Transverse colon (tissue), 4 donors: ENCODE measurements around the gene USP6.

Experiments used
- CTCF ChIP-seq, 5 experiments: fragments of 200-600 bp in 3 of 5; fragments of 450-650 bp in 2 of 5; sonication (generic) in 3 of 5; IDR thresholded peaks; 1 replicate in 2 of 5; 2 replicates in 3 of 5; pipeline ENCODE4 v1.5.1; 2016 to 2017; ENCODE audit warnings: antibody characterized with exemption in 5 of 5, inconsistent platforms in 3 of 5, mild to moderate bottlenecking in 2 of 5, moderate library complexity in 1 of 5
- POLR2A ChIP-seq: fragments of 450-650 bp; IDR thresholded peaks from one replicate; pipeline ENCODE4 v1.6.1; 2016; ENCODE audit warnings: antibody characterized with exemption, mild to moderate bottlenecking, moderate library complexity
- POLR2AphosphoS5 ChIP-seq, 3 donors: sonication (generic); formaldehyde crosslinking; IDR thresholded peaks; one replicate each; pipeline ENCODE4 v1.6.1; 2016; ENCODE audit warnings: antibody characterized with exemption in 3 of 3

- TF ChIP-seq CTCF (IDR thresholded peaks at IDR 0.05) = no peak
- no peak for TF ChIP-seq POLR2AphosphoS5 (IDR thresholded peaks at IDR 0.05)
- no peak for TF ChIP-seq POLR2A
Observed at GRCh38 chr17:5120036-5120435, 4.2 kb downstream of the USP6 start.
